ENCODE data around the gene TASP1.

The TASP1 gene

DNA sequence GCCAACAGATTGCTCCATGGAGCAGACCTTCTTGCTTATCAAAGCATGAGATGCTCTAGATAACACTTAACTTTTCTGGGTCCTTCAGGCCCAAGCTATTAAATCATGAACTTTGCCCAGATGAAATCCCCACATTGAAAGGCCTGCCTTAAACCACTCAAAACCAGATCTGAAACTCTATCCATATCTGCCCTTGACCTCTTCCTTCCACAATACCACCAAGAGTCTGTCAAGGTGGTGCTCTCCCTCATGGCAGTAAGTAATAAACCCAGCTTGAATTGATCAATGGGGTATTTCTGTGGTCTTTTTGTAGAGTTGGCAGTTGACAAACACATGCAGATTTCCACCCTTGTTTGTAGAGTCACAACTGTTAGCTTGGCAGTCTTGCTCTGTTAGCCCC lies 282.1 kb downstream of the TASP1 start:
- H4K91ac ChIP-seq (ENCODE audit: low read length) = no peak overlapping the region
- no peak overlapping the region for H3K4me3 ChIP-seq (ENCODE audit: insufficient read depth in 1 of 2, low read depth in 1 of 2, low read length in 2 of 2)
- H3K79me1 ChIP-seq (replicated peaks; ENCODE audit: low read length, poor library complexity, severe bottlenecking) = no peaks in the 10 kb centered on the region
- no peaks in the 10 kb centered on the region for H3K4me1 ChIP-seq (ENCODE audit: control insufficient read depth, insufficient read depth, low read depth, low read length)
- no peak overlapping the region for H3K23ac ChIP-seq (ENCODE audit: low read length in 2 of 2)
- H2BK12ac ChIP-seq (ENCODE audit: low read length in 2 of 2) = no peak overlapping the region
- no peak overlapping the region for H2BK5ac ChIP-seq (ENCODE audit: low read depth, low read length, poor library complexity, severe bottlenecking)
- no peak overlapping the region for H2BK15ac ChIP-seq (ENCODE audit: low read depth, poor library complexity, severe bottlenecking)
- no peak overlapping the region for H3K14ac ChIP-seq (ENCODE audit: low read length in 2 of 2)
- H3K27ac ChIP-seq (ENCODE audit: low read length, poor library complexity, severe bottlenecking) = no peak overlapping the region
- H3K4ac ChIP-seq (ENCODE audit: low read depth in 1 of 2, low read length in 2 of 2) = no peak overlapping the region
- no peaks in the 10 kb centered on the region for H3K36me3 ChIP-seq (ENCODE audit: control insufficient read depth in 1 of 2, insufficient read depth in 2 of 2, low read depth in 1 of 2, low read length in 2 of 2)
- no peak overlapping the region for H2AK5ac ChIP-seq (ENCODE audit: low read length, severe bottlenecking)
- H3K18ac ChIP-seq (ENCODE audit: low read depth in 1 of 2, low read length in 2 of 2) = no peak overlapping the region
- H3K9me3 ChIP-seq (ENCODE audit: control insufficient read depth, low read length) = no peaks in the 10 kb centered on the region
- no peak overlapping the region for H3K4me2 ChIP-seq (ENCODE audit: low read length, poor library complexity, severe bottlenecking)
- H2AFZ ChIP-seq (ENCODE audit: low read depth, low read length) = no peak overlapping the region
- H4K8ac ChIP-seq (ENCODE audit: low read length) = no peak overlapping the region
- no peaks in the 10 kb centered on the region for H3K27me3 ChIP-seq (ENCODE audit: control insufficient read depth in 1 of 2, insufficient read depth in 1 of 2, low read length in 2 of 2)
- no peak overlapping the region for H3K9ac ChIP-seq (ENCODE audit: low read length)
- DNase-seq = no peak
- H2BK120ac ChIP-seq (ENCODE audit: low read depth, low read length) = no peak overlapping the region

- no peak overlapping the region for H3K18ac ChIP-seq (ENCODE audit: low read depth in 1 of 2, low read length in 2 of 2)
- H3K4me3 ChIP-seq (ENCODE audit: insufficient read depth in 1 of 2, low read depth in 1 of 2, low read length in 2 of 2) = no peak overlapping the region
- no peak overlapping the region for H3K4ac ChIP-seq (ENCODE audit: low read depth in 1 of 2, low read length in 2 of 2)
- no peaks in the 10 kb centered on the region for H3K27me3 ChIP-seq (ENCODE audit: control insufficient read depth in 1 of 2, insufficient read depth in 1 of 2, low read length in 2 of 2)
- no peaks in the 10 kb centered on the region for H3K79me1 ChIP-seq (replicated peaks; ENCODE audit: low read length, poor library complexity, severe bottlenecking)
- no peak overlapping the region for H2BK120ac ChIP-seq (ENCODE audit: low read depth, low read length)
- no peak overlapping the region for H3K9ac ChIP-seq (ENCODE audit: low read length)
- no peak overlapping the region for H3K4me2 ChIP-seq (ENCODE audit: low read length, poor library complexity, severe bottlenecking)
- H2AFZ ChIP-seq (ENCODE audit: low read depth, low read length) = no peak overlapping the region
- H2BK15ac ChIP-seq (ENCODE audit: low read depth, poor library complexity, severe bottlenecking) = no peak overlapping the region
- H3K27ac ChIP-seq (ENCODE audit: low read length, poor library complexity, severe bottlenecking) = no peak overlapping the region
- H4K91ac ChIP-seq (ENCODE audit: low read length) = no peak overlapping the region
- H3K36me3 ChIP-seq (ENCODE audit: control insufficient read depth in 1 of 2, insufficient read depth in 2 of 2, low read depth in 1 of 2, low read length in 2 of 2) = no peaks in the 10 kb centered on the region
- H2BK12ac ChIP-seq (ENCODE audit: low read length in 2 of 2) = no peak overlapping the region
- H3K23ac ChIP-seq (ENCODE audit: low read length in 2 of 2) = no peak overlapping the region
- no peaks in the 10 kb centered on the region for H3K9me3 ChIP-seq (ENCODE audit: control insufficient read depth, low read length)
- DNase-seq = no peak
- no peak overlapping the region for H3K14ac ChIP-seq (ENCODE audit: low read length in 2 of 2)
- no peak overlapping the region for H4K8ac ChIP-seq (ENCODE audit: low read length)
- H3K4me1 ChIP-seq (ENCODE audit: control insufficient read depth, insufficient read depth, low read depth, low read length) = no peaks in the 10 kb centered on the region
- no peak overlapping the region for H2AK5ac ChIP-seq (ENCODE audit: low read length, severe bottlenecking)
- no peak overlapping the region for H2BK5ac ChIP-seq (ENCODE audit: low read depth, low read length, poor library complexity, severe bottlenecking)
Measured at GRCh38 chr20:13355941-13356486, 282.7 kb downstream of the TASP1 start.

- H3K14ac ChIP-seq (ENCODE audit: low read length in 2 of 2) = no peak overlapping the region
Measured at GRCh38 chr20:13355411-13355810, 283.3 kb downstream of the TASP1 start.

GRCh38 chr20:13353261-13353945 lies 285.3 kb downstream of the TASP1 start:
- H3K4me1 ChIP-seq (ENCODE audit: control insufficient read depth, insufficient read depth, low read depth, low read length) = peaks cover 4% of the 10 kb centered on the region
- H2AFZ ChIP-seq (ENCODE audit: low read depth, low read length) = no peak overlapping the region
- no peak overlapping the region for H2BK12ac ChIP-seq (ENCODE audit: low read length in 2 of 2)
- no peak overlapping the region for H4K91ac ChIP-seq (ENCODE audit: low read length)
- no peaks in the 10 kb centered on the region for H3K36me3 ChIP-seq (ENCODE audit: control insufficient read depth in 1 of 2, insufficient read depth in 2 of 2, low read depth in 1 of 2, low read length in 2 of 2)
- no peak overlapping the region for H3K4me2 ChIP-seq (ENCODE audit: low read length, poor library complexity, severe bottlenecking)
- WGBS = no CpG with 5 or more reads among the region's 2 CpGs
- no peak overlapping the region for H3K14ac ChIP-seq (ENCODE audit: low read length in 2 of 2)
- no peak overlapping the region for H3K4me3 ChIP-seq (ENCODE audit: insufficient read depth in 1 of 2, low read depth in 1 of 2, low read length in 2 of 2)
- no peak overlapping the region for H2BK120ac ChIP-seq (ENCODE audit: low read depth, low read length)
- no peak overlapping the region for H3K23ac ChIP-seq (ENCODE audit: low read length in 2 of 2)
- no peak overlapping the region for H4K8ac ChIP-seq (ENCODE audit: low read length)
- H3K9me3 ChIP-seq (ENCODE audit: control insufficient read depth, low read length) = no peaks in the 10 kb centered on the region
- H2BK15ac ChIP-seq (ENCODE audit: low read depth, poor library complexity, severe bottlenecking) = no peak overlapping the region
- no peaks in the 10 kb centered on the region for H3K79me1 ChIP-seq (replicated peaks; ENCODE audit: low read length, poor library complexity, severe bottlenecking)
- DNase-seq = no peak
- no peak overlapping the region for H3K9ac ChIP-seq (ENCODE audit: low read length)
- no peak overlapping the region for H3K18ac ChIP-seq (ENCODE audit: low read depth in 1 of 2, low read length in 2 of 2)
- H2BK5ac ChIP-seq (ENCODE audit: low read depth, low read length, poor library complexity, severe bottlenecking) = no peak overlapping the region
- H3K27me3 ChIP-seq (ENCODE audit: control insufficient read depth in 1 of 2, insufficient read depth in 1 of 2, low read length in 2 of 2) = no peaks in the 10 kb centered on the region
- H3K4ac ChIP-seq (ENCODE audit: low read depth in 1 of 2, low read length in 2 of 2) = no peak overlapping the region
- H2AK5ac ChIP-seq (ENCODE audit: low read length, severe bottlenecking) = no peak overlapping the region
- no peak overlapping the region for H3K27ac ChIP-seq (ENCODE audit: low read length, poor library complexity, severe bottlenecking)

More at GRCh38 chr20:13355411-13355810, 283.3 kb downstream of the TASP1 start:
- no peak overlapping the region for H3K27ac ChIP-seq (ENCODE audit: low read length, poor library complexity, severe bottlenecking)
- no peak overlapping the region for H4K8ac ChIP-seq (ENCODE audit: low read length)
- H4K91ac ChIP-seq (ENCODE audit: low read length) = no peak overlapping the region
- no peaks in the 10 kb centered on the region for H3K27me3 ChIP-seq (ENCODE audit: control insufficient read depth in 1 of 2, insufficient read depth in 1 of 2, low read length in 2 of 2)
- H2BK120ac ChIP-seq (ENCODE audit: low read depth, low read length) = no peak overlapping the region
- no peak overlapping the region for H2AFZ ChIP-seq (ENCODE audit: low read depth, low read length)
- no peak overlapping the region for H3K4ac ChIP-seq (ENCODE audit: low read depth in 1 of 2, low read length in 2 of 2)
- no peaks in the 10 kb centered on the region for H3K4me1 ChIP-seq (ENCODE audit: control insufficient read depth, insufficient read depth, low read depth, low read length)
- H3K79me1 ChIP-seq (replicated peaks; ENCODE audit: low read length, poor library complexity, severe bottlenecking) = no peaks in the 10 kb centered on the region
- 60% methylated on average over 1 of the region's 3 CpGs for WGBS
- H2BK12ac ChIP-seq (ENCODE audit: low read length in 2 of 2) = no peak overlapping the region
- no peak overlapping the region for H2AK5ac ChIP-seq (ENCODE audit: low read length, severe bottlenecking)
- no peak overlapping the region for H3K9ac ChIP-seq (ENCODE audit: low read length)
- H3K4me2 ChIP-seq (ENCODE audit: low read length, poor library complexity, severe bottlenecking) = no peak overlapping the region
- H2BK5ac ChIP-seq (ENCODE audit: low read depth, low read length, poor library complexity, severe bottlenecking) = no peak overlapping the region
- no peaks in the 10 kb centered on the region for H3K9me3 ChIP-seq (ENCODE audit: control insufficient read depth, low read length)
- H3K36me3 ChIP-seq (ENCODE audit: control insufficient read depth in 1 of 2, insufficient read depth in 2 of 2, low read depth in 1 of 2, low read length in 2 of 2) = no peaks in the 10 kb centered on the region
- peak; percentile 4 for DNase-seq
- H3K4me3 ChIP-seq (ENCODE audit: insufficient read depth in 1 of 2, low read depth in 1 of 2, low read length in 2 of 2) = no peak overlapping the region
- H2BK15ac ChIP-seq (ENCODE audit: low read depth, poor library complexity, severe bottlenecking) = no peak overlapping the region
- H3K23ac ChIP-seq (ENCODE audit: low read length in 2 of 2) = no peak overlapping the region
- no peak overlapping the region for H3K18ac ChIP-seq (ENCODE audit: low read depth in 1 of 2, low read length in 2 of 2)
